ENCODE measurements around the gene TMTC4.

- no peak for TF ChIP-seq CTCF (IDR thresholded peaks at IDR 0.05)
- TF ChIP-seq POLR2A (IDR thresholded peaks at IDR 0.05), result no peak
Measured at GRCh38 chr13:100637380-100637779, 37.2 kb downstream of the TMTC4 start.
